Esophagus squamous epithelium (tissue), 5 donors: ENCODE measurements around the gene SLC25A33. TPM values are rescaled to one million over a fixed set of nuclear protein-coding genes. Genes with fewer than 3 reads are reported as not detected.

Experiments
- DNase-seq: peaks from one replicate; lab custom pipeline; 2025; lab: John Stamatoyannopoulos, UW
- H3K27ac ChIP-seq, 4 donors: fragments of 200-600 bp; sonication (generic); one replicate each; pipeline ENCODE4 v1.5.1; 2016 to 2019; ENCODE audit warnings: mild to moderate bottlenecking in 1 of 4
- H3K27me3 ChIP-seq, 4 donors: fragments of 200-600 bp; sonication (generic); 1 replicate in 3 of 4; 2 replicates in 1 of 4; pipeline versions ENCODE4 v1.5.1 to v1.6.0; 2017 to 2021; ENCODE audit warnings: antibody characterized with exemption in 1 of 4
- H3K36me3 ChIP-seq, 3 donors: fragments of 200-600 bp; sonication (generic); one replicate each; pipeline ENCODE4 v1.5.1; 2016 to 2019
- H3K4me1 ChIP-seq, 3 donors: fragments of 200-600 bp; sonication (generic); one replicate each; pipeline ENCODE4 v1.5.1; 2017 to 2019
- H3K4me3 ChIP-seq, 4 donors: fragments of 200-600 bp; sonication (generic); 1 replicate in 3 of 4; 2 replicates in 1 of 4; pipeline ENCODE4 v1.5.1; 2016 to 2019; ENCODE audit warnings: mild to moderate bottlenecking in 2 of 4, moderate library complexity in 1 of 4
- H3K9me3 ChIP-seq, 3 donors: fragments of 200-600 bp; sonication (generic); one replicate each; pipeline ENCODE4 v1.5.1; 2016 to 2019
- POLR2A ChIP-seq, 4 donors: fragments of 450-650 bp; IDR thresholded peaks; one replicate each; pipeline ENCODE4 v1.6.1; 2017; ENCODE audit warnings: antibody characterized with exemption in 4 of 4, mild to moderate bottlenecking in 4 of 4, moderate library complexity in 3 of 4
- WGBS, 2 donors: methylation state at CpG; one replicate each; pipeline ENCODE4 v1.1.5; 2018; 5-methylcytosine and 5-hydroxymethylcytosine counted together
- intact Hi-C: fragments of 100-400 bp; cut with DNase I; formaldehyde crosslinking; loops from one replicate; pipeline ENCODE4 v1.15.0; 2022
- total RNA-seq, 4 donors: library from RNA; depleted of rRNA; stranded (reverse); fragments of >200 nt; gene quantifications; one replicate each; pipeline ENCODE4 v1.1.0, GENCODE V29; 2016
- TF ChIP-seq, protein P1 (sequence below), 6 experiments: fragments of 450-650 bp in 4 of 6; fragments of 200-600 bp in 2 of 6; sonication (generic) in 2 of 6; IDR thresholded peaks; one replicate each; pipeline ENCODE4 v1.5.1; 2016 to 2019; ENCODE audit warnings: antibody characterized with exemption in 6 of 6, mild to moderate bottlenecking in 4 of 6, moderate library complexity in 4 of 6
- donor health status: DM: yes; HTN: yes; CAD: no.

SLC25A33 gene
- total RNA-seq, 4 donors from 2014 or later, result 4.2 to 7.2 (median 5.7) TPM

DNA sequence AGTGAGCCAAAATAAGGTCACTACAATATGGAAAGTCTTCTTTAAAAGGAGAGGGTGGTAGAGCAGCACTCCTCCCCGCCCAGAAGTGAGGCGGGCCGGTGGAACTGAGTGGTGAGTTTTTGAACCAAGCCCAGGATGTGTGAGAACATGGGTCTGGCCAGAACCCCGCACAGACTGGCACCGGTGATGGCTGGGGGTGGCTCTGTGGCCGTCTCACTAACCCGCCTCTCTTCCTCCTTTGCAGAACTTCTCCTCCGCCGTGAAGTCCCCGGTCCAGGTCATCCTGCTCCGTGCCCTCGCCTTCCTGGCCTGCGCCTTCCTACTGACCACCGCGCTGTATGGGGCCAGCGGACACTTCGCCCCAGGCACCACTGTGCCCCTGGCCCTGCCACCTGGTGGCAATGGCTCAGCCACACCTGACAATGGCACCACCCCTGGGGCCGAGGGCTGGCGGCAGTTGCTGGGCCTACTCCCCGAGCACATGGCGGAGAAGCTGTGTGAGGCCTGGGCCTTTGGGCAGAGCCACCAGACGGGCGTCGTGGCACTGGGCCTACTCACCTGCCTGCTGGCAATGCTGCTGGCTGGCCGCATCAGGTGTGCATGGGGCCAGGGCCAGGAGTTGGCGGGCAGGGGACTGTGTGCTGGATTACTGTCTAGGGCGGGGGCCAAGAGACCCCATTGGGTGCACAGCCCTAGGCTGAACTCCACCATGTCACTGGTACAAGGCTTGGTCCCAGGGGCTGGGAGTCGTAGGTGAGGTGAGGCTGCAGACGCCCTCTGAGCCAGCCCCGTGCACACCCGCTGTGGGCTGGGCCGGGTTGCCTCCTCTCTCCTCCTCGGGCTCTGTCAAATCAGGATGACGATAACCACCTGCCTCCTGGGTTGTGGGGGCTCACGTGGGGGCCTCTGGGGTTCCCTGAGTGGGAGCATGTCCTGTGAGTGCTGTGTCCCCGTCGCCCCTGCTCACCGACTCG, 61.9 kb downstream of the SLC25A33 start:
- Histone ChIP-seq H3K9me3 (no peaks in the 10 kb centered on the region), H3K27ac (no peak overlapping the region), H3K4me1 (no peaks in the 10 kb centered on the region), H3K4me3 (no peak overlapping the region), H3K27me3 (no peaks in the 10 kb centered on the region), H3K36me3 (peaks cover 16 to 89% (median 20%) of the 10 kb centered on the region in 3 donors)
- intact Hi-C loops, result no loop called here
- WGBS, 2 donors, result 91 to 92% methylated on average over 9 to 23 of the region's 39 CpGs
- no peak for DNase-seq
- TF ChIP-seq, protein P1, sequence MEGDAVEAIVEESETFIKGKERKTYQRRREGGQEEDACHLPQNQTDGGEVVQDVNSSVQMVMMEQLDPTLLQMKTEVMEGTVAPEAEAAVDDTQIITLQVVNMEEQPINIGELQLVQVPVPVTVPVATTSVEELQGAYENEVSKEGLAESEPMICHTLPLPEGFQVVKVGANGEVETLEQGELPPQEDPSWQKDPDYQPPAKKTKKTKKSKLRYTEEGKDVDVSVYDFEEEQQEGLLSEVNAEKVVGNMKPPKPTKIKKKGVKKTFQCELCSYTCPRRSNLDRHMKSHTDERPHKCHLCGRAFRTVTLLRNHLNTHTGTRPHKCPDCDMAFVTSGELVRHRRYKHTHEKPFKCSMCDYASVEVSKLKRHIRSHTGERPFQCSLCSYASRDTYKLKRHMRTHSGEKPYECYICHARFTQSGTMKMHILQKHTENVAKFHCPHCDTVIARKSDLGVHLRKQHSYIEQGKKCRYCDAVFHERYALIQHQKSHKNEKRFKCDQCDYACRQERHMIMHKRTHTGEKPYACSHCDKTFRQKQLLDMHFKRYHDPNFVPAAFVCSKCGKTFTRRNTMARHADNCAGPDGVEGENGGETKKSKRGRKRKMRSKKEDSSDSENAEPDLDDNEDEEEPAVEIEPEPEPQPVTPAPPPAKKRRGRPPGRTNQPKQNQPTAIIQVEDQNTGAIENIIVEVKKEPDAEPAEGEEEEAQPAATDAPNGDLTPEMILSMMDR (IDR thresholded peaks at IDR 0.05), result no peak
- TF ChIP-seq POLR2A (IDR thresholded peaks at IDR 0.05), result no peak

DNA sequence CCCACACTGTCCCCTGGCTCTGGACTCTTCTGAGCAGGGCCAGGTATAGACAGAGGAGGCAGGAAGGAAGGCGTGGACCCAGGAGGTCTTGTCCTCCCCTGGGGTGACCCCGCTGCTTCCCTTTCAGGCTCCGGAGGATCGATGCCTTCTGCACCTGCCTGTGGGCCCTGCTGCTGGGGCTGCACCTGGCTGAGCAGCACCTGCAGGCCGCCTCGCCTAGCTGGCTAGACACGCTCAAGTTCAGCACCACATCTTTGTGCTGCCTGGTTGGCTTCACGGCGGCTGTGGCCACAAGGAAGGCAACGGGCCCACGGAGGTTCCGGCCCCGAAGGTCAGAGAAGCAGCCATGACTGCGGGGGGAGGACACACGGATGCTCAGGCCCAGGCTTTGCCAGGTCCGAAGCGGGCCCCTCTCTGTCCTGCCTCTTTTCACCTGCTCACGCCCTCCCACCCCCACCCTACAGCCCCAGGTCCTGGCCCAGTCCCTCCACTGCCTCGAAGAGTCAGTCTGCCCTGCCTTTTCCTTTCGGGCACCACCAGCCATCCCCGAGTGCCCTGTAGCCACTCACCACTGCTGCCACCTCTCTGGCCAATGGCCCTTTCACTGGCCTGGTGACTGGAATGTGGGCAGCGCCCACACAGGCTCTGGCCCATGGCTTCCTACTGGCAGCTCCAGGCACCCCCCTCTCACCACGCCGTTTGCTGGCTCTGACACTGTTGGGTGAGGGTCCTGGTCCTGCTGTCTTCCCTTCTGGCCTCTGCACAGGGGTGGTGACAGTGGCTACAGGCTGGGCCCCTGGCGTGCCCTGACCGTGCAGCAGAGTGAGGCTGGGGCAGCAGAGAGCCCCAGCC, 62.9 kb downstream of the SLC25A33 start:
- H3K9me3 ChIP-seq, result no peaks in the 10 kb centered on the region
- no peak overlapping the region for H3K4me3 ChIP-seq
- intact Hi-C loops, result no loop called here
- H3K27ac ChIP-seq, result no peak overlapping the region
- peaks cover 16 to 90% (median 16%) of the 10 kb centered on the region in 3 donors for H3K36me3 ChIP-seq
- no peak for TF ChIP-seq POLR2A (IDR thresholded peaks at IDR 0.05)
- TF ChIP-seq, protein P1 (IDR thresholded peaks at IDR 0.05), result no peak
- DNase-seq, result no peak
- WGBS, 2 donors, result 94 to 100% methylated on average over 4 to 7 of the region's 26 CpGs
- H3K4me1 ChIP-seq, result peaks cover 0 to 4% (median 0%) of the 10 kb centered on the region in 3 donors
- H3K27me3 ChIP-seq, result no peaks in the 10 kb centered on the region

DNA sequence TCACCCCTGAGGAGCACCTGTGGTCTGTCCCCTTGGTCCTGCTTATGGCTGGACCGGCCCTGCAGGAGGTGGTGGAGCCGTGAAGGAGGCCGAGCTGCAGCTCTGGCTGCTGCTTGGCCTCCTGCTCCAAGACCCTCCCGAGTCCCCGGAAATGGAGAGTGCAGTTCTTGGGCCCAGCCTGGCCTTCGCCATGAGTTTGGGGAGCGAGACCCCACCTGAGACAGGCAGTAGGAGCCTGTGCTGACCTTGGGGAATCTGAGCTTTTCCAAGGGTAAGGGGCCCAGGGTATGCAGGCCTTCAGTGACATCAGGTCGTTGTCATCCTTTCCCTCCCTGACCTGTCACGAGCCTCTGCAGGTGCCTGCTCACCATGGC, 63.5 kb downstream of the SLC25A33 start:
- DNase-seq, result no peak
- TF ChIP-seq, protein P1 (IDR thresholded peaks at IDR 0.05), result no peak
- TF ChIP-seq POLR2A (IDR thresholded peaks at IDR 0.05), result no peak
- no peaks in the 10 kb centered on the region for H3K9me3 ChIP-seq
- intact Hi-C loops, result no loop called here
- H3K4me1 ChIP-seq, result peaks cover 0 to 4% (median 0%) of the 10 kb centered on the region in 3 donors
- no peak overlapping the region for H3K4me3 ChIP-seq
- WGBS, 2 donors, result 92 to 93% methylated on average over 2 to 4 of the region's 9 CpGs
- peaks cover 15 to 90% (median 16%) of the 10 kb centered on the region in 3 donors for H3K36me3 ChIP-seq
- no peak overlapping the region for H3K27ac ChIP-seq
- H3K27me3 ChIP-seq, result no peaks in the 10 kb centered on the region

DNA sequence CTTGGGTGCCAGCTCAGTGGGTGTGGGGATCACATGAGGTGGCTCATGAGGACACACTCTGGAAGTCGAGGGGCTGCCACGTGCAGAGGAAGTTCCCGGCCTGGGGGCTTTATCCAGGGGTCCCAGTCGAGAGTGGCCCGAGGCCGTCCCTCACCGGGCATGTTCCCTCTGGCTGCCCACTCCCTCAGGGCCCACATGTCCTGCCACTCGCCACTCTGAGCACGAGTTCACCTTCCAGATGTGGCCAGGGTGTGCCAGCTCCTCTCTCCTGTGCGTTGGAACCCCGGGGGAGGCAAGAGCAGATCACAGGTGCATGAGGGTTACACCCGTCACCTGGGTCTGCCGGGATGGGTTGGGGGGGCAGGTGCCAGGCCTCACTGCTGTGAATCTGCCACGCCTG, 64.0 kb downstream of the SLC25A33 start:
- no peak for TF ChIP-seq POLR2A (IDR thresholded peaks at IDR 0.05)
- TF ChIP-seq, protein P1 (IDR thresholded peaks at IDR 0.05), result no peak
- Histone ChIP-seq H3K4me3 (no peak overlapping the region), H3K27ac (no peak overlapping the region), H3K9me3 (no peaks in the 10 kb centered on the region), H3K4me1 (peaks cover 0 to 4% (median 0%) of the 10 kb centered on the region in 3 donors), H3K27me3 (no peaks in the 10 kb centered on the region), H3K36me3 (peaks cover 15 to 90% (median 16%) of the 10 kb centered on the region in 3 donors)
- no peak for DNase-seq
- intact Hi-C loops, result no loop called here
- WGBS, 2 donors, result 95% methylated on average over 7 of the region's 14 CpGs; no CpG with 5 or more reads in 1 of the 2 donors
